Kidney (tissue), 14 donors: ENCODE measurements around the gene SMARCC2. TPM values are rescaled to one million over a fixed set of nuclear protein-coding genes. Genes with fewer than 3 reads are reported as not detected.
A peak's percentile ranks its signal among the peaks of the same experiment; 100 is the strongest.

Experiments
- DNase-seq, 5 donors: peaks; one replicate each; pipeline ENCODE4 v3.0.0-alpha.2; 2013 to 2020
- FAIRE-seq: peaks from 2 replicates; lab custom pipeline; 2012; peaks lifted over from hg19 to GRCh38; lab: Jason Lieb, UNC
- H3K27ac ChIP-seq, 2 donors: one replicate each; pipeline ENCODE4 v1.7.0; 2013; ENCODE audit warnings: low read depth in 2 of 2, low read length in 2 of 2, inconsistent platforms in 1 of 2
- H3K27me3 ChIP-seq: one replicate; pipeline ENCODE4 v1.7.1; 2013; ENCODE audit warnings: low read length, inconsistent platforms; ENCODE audit not compliant: control insufficient read depth, insufficient read depth
- H3K36me3 ChIP-seq, 3 donors: one replicate each; pipeline versions ENCODE4 v1.7.0 to v1.7.1; 2013; ENCODE audit warnings: low read length in 3 of 3, control low read depth in 1 of 3, inconsistent platforms in 1 of 3; ENCODE audit not compliant: insufficient read depth in 3 of 3, control insufficient read depth in 2 of 3
- H3K4me1 ChIP-seq, 3 donors: one replicate each; pipeline versions ENCODE4 v1.7.0 to v1.7.1; 2013; ENCODE audit warnings: low read length in 3 of 3, inconsistent platforms in 1 of 3, low read depth in 1 of 3; ENCODE audit not compliant: control insufficient read depth in 2 of 3, insufficient read depth in 2 of 3
- H3K4me3 ChIP-seq, 3 donors: one replicate each; pipeline versions ENCODE4 v1.7.0 to v1.8.1; 2013; ENCODE audit warnings: low read length in 3 of 3, control low read depth in 1 of 3, inconsistent platforms in 1 of 3
- H3K9ac ChIP-seq, 3 donors: one replicate each; pipeline versions ENCODE4 v1.7.0 to v1.7.1; 2013; ENCODE audit warnings: low read length in 3 of 3, control low read depth in 1 of 3, inconsistent platforms in 1 of 3
- H3K9me3 ChIP-seq, 3 donors: one replicate each; pipeline versions ENCODE4 v1.7.0 to v1.7.1; 2013; ENCODE audit warnings: low read length in 3 of 3, control low read depth in 1 of 3, inconsistent platforms in 1 of 3; ENCODE audit not compliant: control insufficient read depth in 2 of 3, insufficient read depth in 1 of 3
- intact Hi-C: fragments of 100-400 bp; cut with DNase I; formaldehyde crosslinking; loops from one replicate; pipeline ENCODE4 v1.11.1; 2022
- polyA plus RNA-seq: library from polyadenylated mRNA; stranded (reverse); fragments of 350-450 nt; fragmentation: Illumina TruSeq; extraction: RNeasy Lipid Tissue Mini Kit (QIAGEN cat#74804); gene quantifications from one replicate; pipeline ENCODE4 v1.2.3, GENCODE V29; 2014; ENCODE audit warnings: low read depth, low replicate concordance; ENCODE audit not compliant: insufficient read depth
- total RNA-seq: library from RNA; stranded (reverse); fragmentation: NEBNext Ultra II Directional; extraction: Animal tissue kit (Norgen Biotek cat#: 25700); gene quantifications from one replicate; pipeline ENCODE4 v1.2.1, GENCODE V29; 2021
- TF ChIP-seq, protein P1 (sequence below): IDR thresholded peaks from 3 replicates; pipeline ENCODE4 v1.5.1; 2012; ENCODE audit warnings: mild to moderate bottlenecking, moderate library complexity, borderline replicate concordance; ENCODE audit not compliant: insufficient read depth; ENCODE audit errors: extremely low read depth
- donor health status: control.
- donor health status: control.
- donor health status: control.
- donor health status: control.
- donor health status: control.
- donor health status: DM: yes; HTN: yes; CAD: no.
- donor health status: Normal renal cell carcinoma (clear cell type).

Gene SMARCC2
- total and polyA plus RNA-seq, 2 donors from 2014 or later, result 18.8 to 112 TPM

DNA sequence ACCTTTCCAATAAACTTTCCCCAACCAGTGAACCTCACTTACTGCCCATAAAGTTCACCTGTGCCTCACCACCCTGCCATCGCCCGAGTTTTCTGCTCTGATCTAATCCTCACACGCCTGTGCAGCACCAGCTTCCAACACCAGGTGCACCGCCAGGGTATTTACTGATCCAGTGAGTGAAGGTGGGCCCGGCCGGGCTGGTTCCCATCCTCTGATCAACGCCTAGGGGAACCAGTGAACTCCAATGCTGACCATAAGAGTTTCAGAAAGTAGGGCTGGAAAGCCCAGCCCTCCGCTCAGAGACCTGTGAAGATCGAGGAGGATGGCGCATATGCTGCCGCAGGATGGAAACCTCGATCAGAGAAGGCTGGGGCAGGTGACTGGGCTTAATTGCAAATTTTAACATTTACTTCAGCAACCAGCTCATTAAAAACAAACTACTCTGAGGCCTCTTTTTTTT lies 37.6 kb downstream of the SMARCC2 start:
- Histone ChIP-seq H3K4me3 (peak overlapping the region; percentile 71 to 92 (median 82)), H3K36me3 (peaks cover 0 to 2% (median 0%) of the 10 kb centered on the region in 3 donors), H3K9ac (peak overlapping the region; percentile 57 to 83 (median 60)), H3K27me3 (no peaks in the 10 kb centered on the region), H3K9me3 (no peaks in the 10 kb centered on the region), H3K4me1 (peaks cover 0 to 20% (median 10%) of the 10 kb centered on the region in 3 donors), H3K27ac (peak overlapping the region; percentile 87 to 91)
- DNase-seq, result peak; percentile 65 to 84 (median 73)
- intact Hi-C loops, result no loop called here
- TF ChIP-seq, protein P1, sequence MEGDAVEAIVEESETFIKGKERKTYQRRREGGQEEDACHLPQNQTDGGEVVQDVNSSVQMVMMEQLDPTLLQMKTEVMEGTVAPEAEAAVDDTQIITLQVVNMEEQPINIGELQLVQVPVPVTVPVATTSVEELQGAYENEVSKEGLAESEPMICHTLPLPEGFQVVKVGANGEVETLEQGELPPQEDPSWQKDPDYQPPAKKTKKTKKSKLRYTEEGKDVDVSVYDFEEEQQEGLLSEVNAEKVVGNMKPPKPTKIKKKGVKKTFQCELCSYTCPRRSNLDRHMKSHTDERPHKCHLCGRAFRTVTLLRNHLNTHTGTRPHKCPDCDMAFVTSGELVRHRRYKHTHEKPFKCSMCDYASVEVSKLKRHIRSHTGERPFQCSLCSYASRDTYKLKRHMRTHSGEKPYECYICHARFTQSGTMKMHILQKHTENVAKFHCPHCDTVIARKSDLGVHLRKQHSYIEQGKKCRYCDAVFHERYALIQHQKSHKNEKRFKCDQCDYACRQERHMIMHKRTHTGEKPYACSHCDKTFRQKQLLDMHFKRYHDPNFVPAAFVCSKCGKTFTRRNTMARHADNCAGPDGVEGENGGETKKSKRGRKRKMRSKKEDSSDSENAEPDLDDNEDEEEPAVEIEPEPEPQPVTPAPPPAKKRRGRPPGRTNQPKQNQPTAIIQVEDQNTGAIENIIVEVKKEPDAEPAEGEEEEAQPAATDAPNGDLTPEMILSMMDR, result no peak
- no peak for FAIRE-seq

DNA sequence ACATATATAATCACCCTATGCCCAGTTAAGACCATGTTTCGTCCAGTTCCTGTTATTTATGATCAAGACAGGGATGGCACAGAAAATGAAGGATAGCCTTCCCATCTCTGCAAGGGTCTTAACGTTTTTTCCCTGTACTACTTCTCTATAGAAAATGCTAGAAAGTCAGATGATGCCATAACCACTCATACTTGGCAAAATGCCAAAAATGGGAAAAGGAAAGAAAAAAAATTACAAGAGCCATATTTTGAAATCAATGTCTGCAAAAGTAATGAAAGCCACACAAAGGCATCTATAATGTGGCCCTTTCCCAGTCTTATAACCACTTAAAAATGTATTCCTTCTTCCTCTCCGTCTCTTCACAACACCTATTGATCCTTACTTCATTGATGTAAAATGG lies 38.7 kb downstream of the SMARCC2 start:
- Histone ChIP-seq H3K4me3 (no peak overlapping the region), H3K27ac (no peak overlapping the region), H3K9ac (no peak overlapping the region), H3K9me3 (no peaks in the 10 kb centered on the region), H3K4me1 (peaks cover 0 to 23% (median 12%) of the 10 kb centered on the region in 3 donors), H3K36me3 (peaks cover 0 to under 1% (median 0%) of the 10 kb centered on the region in 3 donors), H3K27me3 (no peaks in the 10 kb centered on the region)
- TF ChIP-seq, protein P1, result no peak
- intact Hi-C loops, result no loop called here
- no peak for DNase-seq
- FAIRE-seq, result no peak

DNA sequence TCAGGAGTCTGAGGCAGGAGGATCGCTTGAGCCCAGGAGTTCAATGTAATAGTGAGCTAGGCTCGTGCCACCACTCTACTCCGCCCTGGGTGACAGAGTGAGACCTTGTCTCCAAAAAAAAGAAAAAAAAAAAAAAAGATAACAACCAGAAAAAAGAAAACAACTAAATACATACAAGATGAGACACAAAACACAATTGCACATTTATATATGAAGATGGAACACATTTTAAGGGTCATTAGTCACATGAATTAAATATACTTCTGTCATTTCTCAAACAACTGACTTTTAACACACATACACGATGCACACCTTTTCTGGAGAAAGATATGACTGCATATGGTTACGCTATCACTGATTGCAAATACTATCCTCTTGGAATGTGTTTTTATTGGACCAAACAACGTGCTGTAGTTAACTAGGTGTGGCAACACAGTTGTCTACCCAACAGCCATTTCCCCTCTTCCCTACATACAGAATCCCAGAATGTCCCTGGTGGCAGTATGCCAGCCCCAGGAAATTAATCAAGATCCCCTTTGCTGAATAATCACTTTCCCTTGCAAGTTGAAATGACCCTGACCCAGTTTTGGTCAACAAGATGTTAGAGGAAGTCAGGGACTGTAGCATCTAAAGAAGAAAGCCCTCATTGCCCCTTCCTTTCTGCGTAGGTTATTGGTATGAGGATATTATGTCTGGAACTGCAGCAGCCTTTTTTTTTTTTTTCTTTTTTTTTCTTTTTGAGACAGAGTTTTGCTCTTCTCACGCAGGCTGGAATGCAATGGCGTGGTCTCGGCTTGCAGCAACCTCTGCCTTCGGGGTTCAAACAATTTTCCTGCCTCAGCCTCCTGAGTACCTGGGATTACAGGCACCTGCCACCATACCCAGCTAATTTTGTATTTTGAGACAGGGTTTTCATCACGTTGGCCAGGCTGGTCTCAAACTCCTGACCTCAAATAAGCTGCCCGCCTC lies 42.5 kb downstream of the SMARCC2 start:
- intact Hi-C loops, result no loop called here
- H3K27ac ChIP-seq, result no peak overlapping the region
- no peaks in the 10 kb centered on the region for H3K9me3 ChIP-seq
- no peak overlapping the region for H3K9ac ChIP-seq
- FAIRE-seq (no peak), DNase-seq (peak in 2 of 5 donors; percentile 40 to 73)
- TF ChIP-seq, protein P1, result no peak
- H3K27me3 ChIP-seq, result no peaks in the 10 kb centered on the region
- H3K4me1 ChIP-seq, result peaks cover 0 to 11% (median 8%) of the 10 kb centered on the region in 3 donors
- no peak overlapping the region for H3K4me3 ChIP-seq
- peaks cover 2 to 18% (median 17%) of the 10 kb centered on the region in 3 donors for H3K36me3 ChIP-seq
